Endothelial cell of umbilical vein (primary cell): Measurements from ENCODE around the gene FUT9. TPM values are rescaled to one million over a fixed set of nuclear protein-coding genes. Genes with fewer than 3 reads are reported as not detected.

ENCODE experiments used
- BruUV-seq: library from RNA; stranded (reverse); fragments of 400-500 nt; replicated peaks from 2 replicates; lab custom pipeline; 2021; lab: Mats Ljungman, UMichigan
- CTCF ChIA-PET: fragments of 300-600, 350-600 bp; sonication (Branson Sonifier 250); formaldehyde crosslinking; loops from one replicate; lab custom pipeline; 2021; ENCODE audit warnings: antibody characterized with exemption, inconsistent platforms; lab: Charles Lee
- POLR2A ChIA-PET: fragments of 300-600, 350-600 bp; sonication (Branson Sonifier 250); formaldehyde crosslinking; loops from one replicate; lab custom pipeline; 2021; ENCODE audit warnings: antibody characterized with exemption, inconsistent platforms; lab: Charles Lee
- DNase-seq: peaks from one replicate; pipeline ENCODE4 v3.0.0-alpha.2; 2011; ENCODE audit warnings: low read depth, low spot score
- FAIRE-seq: peaks from 2 replicates; lab custom pipeline; 2011; peaks lifted over from hg19 to GRCh38; lab: Jason Lieb, UNC
- H2AFZ ChIP-seq: 2 replicates; pipeline ENCODE4 v1.6.0; 2012; ENCODE audit warnings: low read depth, low read length, control low read depth, inconsistent platforms
- H3K27ac ChIP-seq: 2 replicates; pipeline ENCODE4 v1.5.1; 2011; ENCODE audit warnings: low read depth, mild to moderate bottlenecking, control low read depth, low read length, moderate library complexity; ENCODE audit not compliant: insufficient read depth
- H3K27me3 ChIP-seq, 2 experiments: 2 replicates each; pipeline versions ENCODE4 v1.6.0 to v1.6.1; 2011; ENCODE audit warnings: low read length in 2 of 2, mixed read lengths in 1 of 2; ENCODE audit not compliant: control insufficient read depth in 2 of 2, insufficient read depth in 2 of 2
- H3K36me3 ChIP-seq, 2 experiments: 2 replicates in 1 of 2; 3 replicates in 1 of 2; pipeline ENCODE4 v1.5.1; 2011; ENCODE audit warnings: low read length in 2 of 2, mild to moderate bottlenecking in 1 of 2, moderate library complexity in 1 of 2; ENCODE audit not compliant: control insufficient read depth in 2 of 2, insufficient read depth in 2 of 2; ENCODE audit errors: extremely low read depth in 1 of 2
- H3K4me1 ChIP-seq: 3 replicates; pipeline ENCODE4 v1.5.1; 2011; ENCODE audit warnings: mild to moderate bottlenecking, low read length; ENCODE audit not compliant: control insufficient read depth, insufficient read depth; ENCODE audit errors: extremely low read depth
- H3K4me2 ChIP-seq: 2 replicates; pipeline ENCODE4 v1.6.1; 2011; ENCODE audit warnings: low read length, control low read depth, mixed read lengths; ENCODE audit not compliant: insufficient read depth
- H3K4me3 ChIP-seq, 3 experiments: fragments of 200-600 bp in 1 of 3; sonication (generic), shearing (Covaris generic) in 1 of 3; replicated peaks in 1 of 3; 2 replicates each; pipeline ENCODE4 v1.5.1; 2011 to 2016; ENCODE audit warnings: control low read depth in 3 of 3, low read length in 3 of 3, mild to moderate bottlenecking in 2 of 3, inconsistent platforms in 1 of 3, low read depth in 1 of 3, moderate library complexity in 1 of 3; ENCODE audit not compliant: insufficient read depth in 1 of 3
- H3K79me2 ChIP-seq: 2 replicates; pipeline ENCODE4 v1.6.0; 2012; ENCODE audit warnings: low read length, inconsistent platforms; ENCODE audit not compliant: control insufficient read depth, insufficient read depth
- H3K9ac ChIP-seq: replicated peaks from 2 replicates; pipeline ENCODE3; 2011; ENCODE audit warnings: low read length, control low read depth; ENCODE audit not compliant: insufficient read depth; ENCODE audit errors: extremely low read depth
- H3K9me1 ChIP-seq: replicated peaks from 3 replicates; pipeline ENCODE4 v1.6.0; 2011; ENCODE audit warnings: mild to moderate bottlenecking, low read length; ENCODE audit not compliant: control insufficient read depth, insufficient read depth; ENCODE audit errors: extremely low read depth
- H3K9me3 ChIP-seq: replicated peaks from 2 replicates; pipeline ENCODE4 v1.5.1; 2012; ENCODE audit warnings: low read length, inconsistent platforms; ENCODE audit not compliant: control insufficient read depth, insufficient read depth
- H4K20me1 ChIP-seq: replicated peaks from 2 replicates; pipeline ENCODE3; 2011; ENCODE audit warnings: mild to moderate bottlenecking, low read length; ENCODE audit not compliant: control insufficient read depth, insufficient read depth; ENCODE audit errors: extremely low read depth
- EZH2 ChIP-seq: IDR thresholded peaks from 2 replicates; pipeline ENCODE4 v1.6.1; 2012; ENCODE audit warnings: borderline replicate concordance, low read depth, mild to moderate bottlenecking, moderate library complexity, low read length, inconsistent platforms; ENCODE audit not compliant: severe bottlenecking
- FOS ChIP-seq: IDR thresholded peaks from 2 replicates; pipeline ENCODE4 v1.6.1; 2011; ENCODE audit warnings: mild to moderate bottlenecking, low read length, moderate library complexity, borderline replicate concordance; ENCODE audit not compliant: insufficient read depth
- GATA2 ChIP-seq: IDR thresholded peaks from 2 replicates; pipeline ENCODE4 v1.7.0; 2011; ENCODE audit warnings: low read depth, mild to moderate bottlenecking, moderate library complexity, mixed read lengths, low read length; ENCODE audit not compliant: insufficient read length, insufficient read depth
- JUN ChIP-seq: IDR thresholded peaks from 2 replicates; pipeline ENCODE4 v1.6.1; 2011; ENCODE audit warnings: borderline replicate concordance, low read depth; ENCODE audit not compliant: insufficient read length, insufficient read depth
- MYC ChIP-seq: IDR thresholded peaks from one replicate; pipeline ENCODE4 v1.6.1; 2011; ENCODE audit warnings: mild to moderate bottlenecking, low read depth, low read length
- POLR2A ChIP-seq: IDR thresholded peaks from 2 replicates; pipeline ENCODE4 v1.6.1; 2012; ENCODE audit warnings: low read depth, mild to moderate bottlenecking, control low read depth, low read length
- POLR2AphosphoS5 ChIP-seq: IDR thresholded peaks from 2 replicates; pipeline ENCODE4 v1.6.1; 2012; ENCODE audit warnings: low read depth, mild to moderate bottlenecking, control low read depth, low read length, moderate library complexity; ENCODE audit not compliant: insufficient read depth
- dilution Hi-C: fragments of 300-500 bp; cut with MboI; formaldehyde crosslinking; loops from one replicate; pipeline ENCODE4 v1.15.0; 2019; ENCODE audit warnings: low sequenced_read_pairs; ENCODE audit not compliant: extremely low pct_ligation_motif_present
- intact Hi-C: fragments of 100-400 bp; cut with micrococcal nuclease; formaldehyde crosslinking; loops from one replicate; pipeline ENCODE4 v1.10.0; 2022
- polyA plus RNA-seq, 4 experiments: library from polyadenylated mRNA; depleted of rRNA in 3 of 4; stranded (reverse) in 3 of 4; unstranded in 1 of 4; fragments of >200 nt; gene quantifications; 2 replicates each; pipeline versions ENCODE4 v1.2.1 to v1.2.3, GENCODE V29; 2011 to 2012; ENCODE audit warnings: missing spikeins in 1 of 4
- total RNA-seq: library from RNA; stranded (reverse); gene quantifications from 2 replicates; pipeline ENCODE4 v1.2.3, GENCODE V29; 2021
- TF ChIP-seq, protein P1 (sequence below), 2 donors: IDR thresholded peaks; 1 replicate in 1 of 2; 2 replicates in 1 of 2; pipeline ENCODE4 v1.5.1; 2011; ENCODE audit warnings: low read length in 2 of 2, mild to moderate bottlenecking in 2 of 2, moderate library complexity in 2 of 2, control low read depth in 1 of 2, inconsistent platforms in 1 of 2, low read depth in 1 of 2; ENCODE audit not compliant: insufficient read depth in 1 of 2; ENCODE audit errors: extremely low read depth in 1 of 2
- TF ChIP-seq, protein P2 (sequence below): IDR thresholded peaks from 2 replicates; pipeline ENCODE4 v1.6.1; 2011; ENCODE audit not compliant: insufficient read depth, insufficient read length

The FUT9 gene
- total and polyA plus RNA-seq, 2 donors (not counting 3 experiments of a cell fraction or from before 2014, with no cell fraction given) = not detected

GRCh38 chr6:96075826-96076225 lies 60.1 kb downstream of the FUT9 start:
- Histone ChIP-seq H3K9me3 (no peaks in the 10 kb centered on the region), H3K4me3 (no peak overlapping the region), H3K9me1 (no peaks in the 10 kb centered on the region), H3K36me3 (no peaks in the 10 kb centered on the region), H2AFZ (no peak overlapping the region), H3K9ac (no peak overlapping the region), H3K4me2 (no peak overlapping the region), H3K27me3 (no peaks in the 10 kb centered on the region), H3K27ac (no peak overlapping the region), H3K79me2 (no peaks in the 10 kb centered on the region), H3K4me1 (no peaks in the 10 kb centered on the region), H4K20me1 (no peaks in the 10 kb centered on the region)
- ChIA-PET CTCF (no interaction called here), POLR2A (no interaction called here)
- intact Hi-C loops (no loop called here), dilution Hi-C loops (no loop called here)
- TF ChIP-seq MYC = no peak
- no peak for TF ChIP-seq POLR2A
- no peak for TF ChIP-seq POLR2AphosphoS5
- no peak for TF ChIP-seq EZH2
- TF ChIP-seq, protein P1, sequence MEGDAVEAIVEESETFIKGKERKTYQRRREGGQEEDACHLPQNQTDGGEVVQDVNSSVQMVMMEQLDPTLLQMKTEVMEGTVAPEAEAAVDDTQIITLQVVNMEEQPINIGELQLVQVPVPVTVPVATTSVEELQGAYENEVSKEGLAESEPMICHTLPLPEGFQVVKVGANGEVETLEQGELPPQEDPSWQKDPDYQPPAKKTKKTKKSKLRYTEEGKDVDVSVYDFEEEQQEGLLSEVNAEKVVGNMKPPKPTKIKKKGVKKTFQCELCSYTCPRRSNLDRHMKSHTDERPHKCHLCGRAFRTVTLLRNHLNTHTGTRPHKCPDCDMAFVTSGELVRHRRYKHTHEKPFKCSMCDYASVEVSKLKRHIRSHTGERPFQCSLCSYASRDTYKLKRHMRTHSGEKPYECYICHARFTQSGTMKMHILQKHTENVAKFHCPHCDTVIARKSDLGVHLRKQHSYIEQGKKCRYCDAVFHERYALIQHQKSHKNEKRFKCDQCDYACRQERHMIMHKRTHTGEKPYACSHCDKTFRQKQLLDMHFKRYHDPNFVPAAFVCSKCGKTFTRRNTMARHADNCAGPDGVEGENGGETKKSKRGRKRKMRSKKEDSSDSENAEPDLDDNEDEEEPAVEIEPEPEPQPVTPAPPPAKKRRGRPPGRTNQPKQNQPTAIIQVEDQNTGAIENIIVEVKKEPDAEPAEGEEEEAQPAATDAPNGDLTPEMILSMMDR (IDR thresholded peaks at IDR 0.05; ENCODE audit: extremely low read depth in 1 of 2, insufficient read depth in 1 of 2, low read depth in 1 of 2, low read length in 2 of 2) = no peak
- no peak for TF ChIP-seq FOS
- TF ChIP-seq JUN = no peak
- TF ChIP-seq GATA2 = no peak
- TF ChIP-seq, protein P2, sequence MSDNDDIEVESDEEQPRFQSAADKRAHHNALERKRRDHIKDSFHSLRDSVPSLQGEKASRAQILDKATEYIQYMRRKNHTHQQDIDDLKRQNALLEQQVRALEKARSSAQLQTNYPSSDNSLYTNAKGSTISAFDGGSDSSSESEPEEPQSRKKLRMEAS = no peak
- DNase-seq = no peak
- no peak for FAIRE-seq
- BruUV-seq = no TSS peak
